Small intestine (tissue), 7 donors: ENCODE measurements around the gene CCDC177. TPM values are rescaled to one million over a fixed set of nuclear protein-coding genes. Genes with fewer than 3 reads are reported as not detected.
"Not testable (repeated sequence)": the region's sequence is repeated elsewhere in the genome, so short reads cannot be mapped to it uniquely, and the experiment has no call there.

Experiments used
- DNase-seq, 2 donors: peaks; one replicate each; pipeline versions ENCODE4 v3.0.0 to v3.0.0-alpha.2; 2013
- FAIRE-seq: peaks from 2 replicates; lab custom pipeline; 2012; peaks lifted over from hg19 to GRCh38; lab: Jason Lieb, UNC
- H3K27ac ChIP-seq, 3 donors: one replicate each; pipeline ENCODE4 v1.5.1; 2013; ENCODE audit warnings: low read length in 2 of 3, mild to moderate bottlenecking in 2 of 3, control low read depth in 1 of 3, inconsistent platforms in 1 of 3, low read depth in 1 of 3, moderate library complexity in 1 of 3
- H3K27me3 ChIP-seq, 3 donors: one replicate each; pipeline ENCODE4 v1.6.1; 2013; ENCODE audit warnings: low read length in 3 of 3, inconsistent platforms in 1 of 3; ENCODE audit not compliant: control insufficient read depth in 3 of 3, insufficient read depth in 3 of 3
- H3K36me3 ChIP-seq, 3 donors: one replicate each; pipeline ENCODE4 v1.6.1; 2013; ENCODE audit warnings: low read length in 3 of 3, inconsistent platforms in 1 of 3, low read depth in 1 of 3, mild to moderate bottlenecking in 1 of 3, moderate library complexity in 1 of 3; ENCODE audit not compliant: control insufficient read depth in 3 of 3, insufficient read depth in 2 of 3
- H3K4me1 ChIP-seq, 3 donors: one replicate each; pipeline ENCODE4 v1.6.1; 2013; ENCODE audit warnings: low read length in 2 of 3, inconsistent platforms in 1 of 3, low read depth in 1 of 3, mild to moderate bottlenecking in 1 of 3, moderate library complexity in 1 of 3; ENCODE audit not compliant: control insufficient read depth in 3 of 3, insufficient read depth in 2 of 3
- H3K4me3 ChIP-seq, 3 donors: one replicate each; pipeline ENCODE4 v1.5.1; 2013; ENCODE audit warnings: low read length in 3 of 3, control low read depth in 1 of 3, inconsistent platforms in 1 of 3, low read depth in 1 of 3, mild to moderate bottlenecking in 1 of 3, moderate library complexity in 1 of 3
- H3K9me3 ChIP-seq, 2 donors: one replicate each; pipeline ENCODE4 v1.6.1; 2013; ENCODE audit warnings: low read depth in 1 of 2, low read length in 1 of 2; ENCODE audit not compliant: control insufficient read depth in 2 of 2, insufficient read depth in 1 of 2
- WGBS, 3 donors: extraction: QIAGEN DNeasy Blood & Tissue Kit; methylation state at CpG; one replicate each; pipeline ENCODE4 v1.1.7; 2013; 5-methylcytosine and 5-hydroxymethylcytosine counted together
- polyA plus RNA-seq, 4 donors: library from polyadenylated mRNA; stranded (reverse) in 3 of 4; unstranded in 1 of 4; fragments of 200-250 nt in 3 of 4; fragments of 120-200 nt in 1 of 4; gene quantifications; one replicate each; pipeline versions ENCODE4 v1.2.1 to v1.2.3, GENCODE V29; 2013
- donor health status: healthy with polysubstance abuse.
- donor health status: control.
- donor health status: control.
- donor health status: Bipolar disorder and iron deficiency.
- donor health status: healthy.

The CCDC177 gene
- polyA plus RNA-seq, 4 donors = 0.01 to 0.03 TPM; not detected in 2

DNA sequence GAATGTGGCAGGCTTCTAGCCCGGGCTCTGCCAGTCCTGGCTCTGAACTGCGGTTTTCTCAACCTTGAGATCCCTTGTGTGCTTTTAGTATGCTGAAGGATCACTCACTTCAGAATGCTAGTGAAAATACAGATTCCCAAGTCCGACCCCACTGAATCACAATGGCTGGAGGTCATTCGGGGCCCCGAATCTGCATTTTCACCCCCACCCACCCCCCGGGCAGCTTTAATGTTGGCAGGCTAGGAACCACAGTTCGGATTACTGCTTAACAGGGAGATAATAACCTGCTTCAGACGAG is 36.2 kb upstream of the CCDC177 start:
- H3K27ac ChIP-seq = peak overlapping the region; percentile 65 to 85 (median 80)
- peaks cover 0 to 5% (median 0%) of the 10 kb centered on the region in 3 donors for H3K36me3 ChIP-seq
- H3K4me3 ChIP-seq = peak overlapping the region in 2 of 3 donors; percentile 39 to 52
- WGBS, 3 donors = 6 to 19% (median 14%) methylated on average over 8 of the region's 8 CpGs
- H3K9me3 ChIP-seq = no peaks in the 10 kb centered on the region
- no peak for FAIRE-seq
- H3K4me1 ChIP-seq = peaks cover 7 to 58% (median 18%) of the 10 kb centered on the region in 3 donors
- no peak for DNase-seq
- H3K27me3 ChIP-seq = no peaks in the 10 kb centered on the region

DNA sequence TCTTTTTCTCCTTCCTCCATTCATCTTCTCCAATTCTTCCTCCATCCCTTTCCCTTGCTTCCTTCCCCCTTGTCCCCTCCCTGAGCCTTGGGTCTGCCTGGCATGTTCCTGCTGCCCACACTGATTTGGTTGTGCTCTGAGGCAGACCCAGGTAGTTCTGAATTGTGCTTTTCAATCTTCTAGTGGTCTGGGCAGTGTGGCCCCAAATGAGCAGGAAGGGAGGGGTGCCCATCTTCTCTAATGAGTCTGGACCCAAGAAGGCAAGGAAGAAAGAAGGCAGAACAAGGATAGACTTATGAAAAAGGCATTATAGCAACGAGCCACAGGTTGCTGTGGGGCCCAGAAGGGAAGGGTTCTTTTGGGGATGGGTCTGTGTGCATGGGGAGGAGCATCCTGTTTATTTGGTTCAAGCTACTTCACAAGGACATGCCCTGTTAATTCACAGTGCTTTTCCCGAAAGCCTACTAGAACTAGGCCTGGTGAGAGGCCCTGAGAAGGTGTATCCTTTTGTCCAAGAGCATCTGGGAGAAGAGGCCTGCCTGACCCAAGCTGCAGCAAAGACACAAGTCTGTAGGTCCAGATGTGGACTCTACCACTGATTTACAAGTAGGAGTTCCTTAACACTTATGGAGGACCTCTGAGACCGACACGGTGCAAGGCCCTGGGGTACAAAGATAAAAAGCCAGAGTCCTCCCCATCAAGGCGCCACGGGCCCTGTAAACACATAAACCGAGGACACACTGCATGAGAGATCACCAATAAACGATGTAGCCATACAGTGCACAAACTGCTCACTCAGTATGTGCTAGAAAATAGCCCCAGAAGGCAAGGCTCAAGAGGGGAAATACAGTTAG is 35.6 kb upstream of the CCDC177 start:
- no peak for FAIRE-seq
- WGBS, 3 donors = 30 to 53% (median 41%) methylated on average over 8 of the region's 8 CpGs
- H3K4me3 ChIP-seq = peak overlapping the region in 2 of 3 donors; percentile 39 to 52
- peaks cover 0 to 2% (median 0%) of the 10 kb centered on the region in 3 donors for H3K36me3 ChIP-seq
- no peaks in the 10 kb centered on the region for H3K9me3 ChIP-seq
- H3K27ac ChIP-seq = peak overlapping the region; percentile 65 to 85 (median 80)
- peak; percentile 49 to 50 for DNase-seq
- no peaks in the 10 kb centered on the region for H3K27me3 ChIP-seq
- H3K4me1 ChIP-seq = peaks cover 7 to 60% (median 14%) of the 10 kb centered on the region in 3 donors

GRCh38 chr14:69606258-69607184 is 31.9 kb upstream of the CCDC177 start:
- Histone ChIP-seq H3K27me3 (no peaks in the 10 kb centered on the region), H3K4me3 (no peak overlapping the region), H3K4me1 (peaks cover 0 to 34% (median 7%) of the 10 kb centered on the region in 3 donors), H3K27ac (peak overlapping the region; percentile 35 to 81 (median 79)), H3K9me3 (no peaks in the 10 kb centered on the region), H3K36me3 (no peaks in the 10 kb centered on the region)
- FAIRE-seq (no peak), DNase-seq (peak; percentile 58 to 67)
- WGBS, 3 donors = 21 to 65% (median 40%) methylated on average over 5 of the region's 5 CpGs

DNA sequence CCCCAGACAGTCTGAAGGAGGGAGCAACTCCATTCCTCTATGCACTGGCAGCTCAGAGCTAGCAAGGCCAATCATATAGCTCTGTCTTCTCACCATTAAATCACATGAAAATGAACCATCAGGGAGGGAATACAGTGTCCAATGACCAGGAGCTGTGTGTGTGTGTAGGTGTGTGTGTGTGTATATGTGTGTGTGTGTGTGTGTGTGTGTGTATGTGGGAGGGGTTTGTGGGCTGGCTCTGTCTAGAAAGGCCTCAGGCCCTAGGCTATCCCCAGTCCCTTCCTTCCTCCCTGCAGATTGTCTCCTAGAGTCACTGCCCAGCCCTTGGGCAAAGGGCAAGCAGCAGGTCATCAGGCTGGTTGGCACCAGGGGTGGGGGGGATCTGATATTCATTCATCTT is 31.1 kb upstream of the CCDC177 start:
- Histone ChIP-seq H3K27ac (peak overlapping the region; percentile 35 to 81 (median 79)), H3K36me3 (no peaks in the 10 kb centered on the region), H3K4me1 (peaks cover 0 to 30% (median 7%) of the 10 kb centered on the region in 3 donors), H3K9me3 (no peaks in the 10 kb centered on the region), H3K4me3 (no peak overlapping the region), H3K27me3 (no peaks in the 10 kb centered on the region)
- no peak for FAIRE-seq
- DNase-seq = peak; percentile 44 to 71

DNA sequence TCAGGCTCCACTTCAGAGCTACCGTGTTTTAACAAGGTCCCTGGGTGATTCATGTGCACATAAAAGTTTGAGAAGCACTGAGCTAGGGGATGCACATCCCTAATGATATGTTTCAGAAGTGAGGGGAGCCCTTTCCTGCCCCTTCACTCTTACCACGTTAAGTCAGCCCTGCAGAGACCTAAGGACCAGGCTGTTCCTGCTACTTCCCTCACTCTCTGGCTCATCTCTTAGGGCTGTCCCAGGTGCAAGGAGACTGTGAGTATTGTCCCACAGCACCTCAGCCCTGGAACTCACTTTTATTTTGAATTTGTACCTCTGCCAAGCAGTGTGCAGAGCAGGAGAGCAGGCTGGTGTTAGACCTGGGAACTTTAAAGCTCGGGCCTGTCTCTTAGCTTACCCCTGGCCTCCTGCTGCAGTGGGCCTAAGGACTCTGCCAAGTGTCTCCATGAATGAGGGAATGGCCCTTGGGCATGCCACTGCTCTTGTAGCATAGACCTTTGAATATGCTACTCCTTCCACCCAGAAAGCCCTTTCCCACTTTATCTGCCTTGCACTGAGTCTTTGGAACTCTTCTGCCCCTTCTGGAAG is 25.7 kb upstream of the CCDC177 start:
- 74 to 79% (median 75%) methylated on average over 3 of the region's 3 CpGs for WGBS, 3 donors
- H3K9me3 ChIP-seq = no peaks in the 10 kb centered on the region
- no peak for FAIRE-seq

DNA sequence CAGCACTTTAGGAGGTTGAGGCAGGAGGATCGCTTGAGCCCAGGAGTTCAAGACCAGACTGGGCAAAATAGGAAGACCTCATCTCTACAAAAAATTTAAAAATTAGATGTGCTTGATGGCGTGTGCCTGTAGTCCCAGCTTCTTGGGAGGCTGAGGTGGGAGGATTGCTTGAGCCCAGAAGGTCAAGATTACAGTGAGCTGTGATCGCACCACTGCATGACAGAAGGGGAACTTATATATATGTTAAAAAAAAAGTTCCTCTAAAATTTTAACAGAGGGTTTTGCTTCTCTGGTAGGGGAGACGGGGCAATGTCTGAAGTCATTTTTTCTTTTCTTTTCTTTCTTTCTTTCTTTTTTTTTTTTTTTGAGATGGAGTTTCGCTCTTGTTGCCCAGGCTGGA is 24.8 kb upstream of the CCDC177 start:
- not testable (repeated sequence) for H3K36me3 ChIP-seq, FAIRE-seq, H3K4me3 ChIP-seq, H3K27ac ChIP-seq, DNase-seq, H3K9me3 ChIP-seq, H3K27me3 ChIP-seq, H3K4me1 ChIP-seq
- 84 to 96% (median 87%) methylated on average over 5 of the region's 5 CpGs for WGBS, 3 donors

More for the DNA sequence above, 25.7 kb upstream of the CCDC177 start:
- Histone ChIP-seq H3K4me3 (no peak overlapping the region), H3K36me3 (no peaks in the 10 kb centered on the region), H3K27ac (no peak overlapping the region), H3K27me3 (no peaks in the 10 kb centered on the region), H3K4me1 (peaks cover 0 to 1% (median 0%) of the 10 kb centered on the region in 3 donors)
- DNase-seq = no peak

DNA sequence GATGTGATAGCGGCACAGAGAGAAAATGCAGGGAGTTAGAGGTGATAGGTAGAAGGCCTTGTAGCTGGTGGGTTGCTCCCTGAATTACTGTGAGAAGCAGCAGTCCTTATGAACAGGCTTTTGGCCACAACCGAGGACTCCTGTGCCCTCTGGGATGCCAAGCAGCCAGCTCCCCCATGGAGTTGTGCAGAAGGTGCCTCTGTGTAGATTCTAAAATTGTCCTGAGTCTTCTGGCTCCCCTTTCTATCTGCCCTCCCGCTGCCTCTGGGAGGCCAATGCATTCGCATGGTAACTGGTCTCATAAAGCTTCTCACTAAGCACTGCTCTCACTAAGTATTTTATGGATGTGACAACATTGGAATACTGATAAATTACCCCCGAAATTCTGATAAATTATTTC is 20.7 kb upstream of the CCDC177 start:
- no peaks in the 10 kb centered on the region for H3K4me1 ChIP-seq

DNA sequence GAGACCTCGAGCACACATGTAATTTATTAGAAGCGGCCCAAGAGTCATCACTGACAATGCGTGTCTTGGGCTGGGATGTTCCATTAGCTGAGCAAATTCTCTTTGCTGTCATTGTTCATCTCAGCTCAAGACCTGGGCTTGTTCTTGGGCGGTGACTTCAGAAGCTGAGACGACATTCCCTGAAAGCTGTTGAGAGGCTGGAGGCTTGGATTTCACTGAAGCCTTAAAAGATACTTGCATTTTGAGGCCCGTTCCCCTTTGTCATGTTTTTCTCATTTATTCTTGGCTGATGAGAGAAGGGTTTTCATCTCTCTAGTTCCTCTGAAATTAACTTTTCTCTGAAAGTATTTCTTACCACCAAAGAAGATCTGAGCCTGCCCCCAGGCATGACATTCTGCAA is 20.2 kb upstream of the CCDC177 start:
- no peak for FAIRE-seq
- H3K4me1 ChIP-seq = no peaks in the 10 kb centered on the region
- no peak for DNase-seq
- H3K27me3 ChIP-seq = no peaks in the 10 kb centered on the region
- no peak overlapping the region for H3K27ac ChIP-seq
- H3K9me3 ChIP-seq = no peaks in the 10 kb centered on the region
- no peaks in the 10 kb centered on the region for H3K36me3 ChIP-seq
- no peak overlapping the region for H3K4me3 ChIP-seq
- WGBS, 3 donors = 94 to 96% (median 94%) methylated on average over 6 of the region's 6 CpGs

More for the DNA sequence above, 20.7 kb upstream of the CCDC177 start:
- DNase-seq = no peak
- no peaks in the 10 kb centered on the region for H3K36me3 ChIP-seq
- no peaks in the 10 kb centered on the region for H3K27me3 ChIP-seq
- no peaks in the 10 kb centered on the region for H3K9me3 ChIP-seq
- 92 to 94% (median 93%) methylated on average over 5 of the region's 5 CpGs for WGBS, 3 donors
- no peak for FAIRE-seq
- H3K27ac ChIP-seq = no peak overlapping the region
- H3K4me3 ChIP-seq = no peak overlapping the region
